Femur (tissue), 1 donor: ENCODE measurements around the gene THAP9.

Source experiments
- DNase-seq: peaks from one replicate; pipeline ENCODE4 v3.0.0-alpha.2; 2017

THAP9 gene

DNA sequence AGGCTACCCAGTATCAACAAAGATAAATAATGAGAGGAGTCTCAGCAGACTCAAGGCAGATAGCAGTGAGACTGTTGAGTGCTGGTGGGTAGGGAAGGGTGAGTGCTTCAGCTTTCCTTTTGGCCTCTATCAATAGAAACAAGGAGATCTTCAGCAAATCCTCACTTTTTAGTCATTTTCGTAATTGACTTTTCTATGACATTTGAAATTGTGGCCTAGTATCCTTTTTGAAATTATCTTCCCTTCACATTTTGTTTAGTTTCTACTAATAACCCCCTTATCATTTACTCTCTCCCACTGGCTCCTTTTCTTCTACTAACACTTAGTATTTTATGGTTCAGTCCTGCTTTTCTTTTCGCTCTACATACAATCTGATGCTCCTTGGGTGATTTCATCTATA, 65.2 kb downstream of the THAP9 start:
- no peak for DNase-seq

DNA sequence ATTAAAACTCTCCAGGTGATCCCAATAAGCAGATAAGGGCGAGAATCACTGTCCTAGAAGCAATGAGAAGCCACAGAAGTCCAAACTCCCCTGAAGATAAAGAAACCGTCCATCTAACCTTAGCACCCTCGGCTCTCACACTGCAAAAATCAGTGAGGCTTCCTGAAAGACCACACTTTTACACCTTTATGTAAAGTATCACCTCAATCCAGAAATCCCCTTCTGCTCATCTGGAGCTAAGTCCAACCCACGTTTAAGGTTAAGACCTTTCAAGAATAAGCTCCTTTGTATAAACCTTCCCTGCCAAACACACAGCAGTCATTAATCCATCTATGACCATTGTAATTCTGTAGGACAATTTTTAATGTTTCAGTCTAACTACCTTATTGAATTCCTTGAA, 68.4 kb downstream of the THAP9 start:
- DNase-seq, result no peak

DNA sequence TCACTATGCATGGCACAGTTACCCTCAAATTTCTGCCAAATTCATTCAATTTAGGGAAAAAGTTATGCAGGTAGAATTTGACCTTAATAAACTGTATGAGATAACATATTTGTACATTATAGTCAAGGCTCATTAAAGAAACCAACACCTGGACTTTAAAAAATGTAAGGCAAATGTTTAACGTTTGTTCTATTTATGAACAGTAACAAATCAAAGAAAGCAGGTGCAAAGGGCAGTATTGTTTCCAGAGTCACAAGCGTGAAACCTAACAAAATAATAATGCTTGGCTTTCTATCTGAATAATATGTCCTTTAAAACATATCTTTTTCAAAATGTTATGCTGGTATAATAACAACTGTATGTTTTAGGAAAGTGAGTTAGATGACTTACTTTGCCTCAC, 68.9 kb downstream of the THAP9 start:
- no peak for DNase-seq
